Natural killer cell (primary cell): ENCODE results near the gene XCL2. TPM values are rescaled to one million over a fixed set of nuclear protein-coding genes. Genes with fewer than 3 reads are reported as not detected.
A peak's percentile ranks its signal among the peaks of the same experiment; 100 is the strongest.

ENCODE experiments used
- ATAC-seq, 3 donors: fragments of 150-1000 bp in 2 of 3; fragments of 200-7000 bp in 1 of 3; cut with Tn5 transposase; 1 replicate in 1 of 3; 2 replicates in 2 of 3; pipeline ENCODE4 v1.10.0; 2021; ENCODE audit warnings: mild to moderate bottlenecking in 2 of 3, moderate library complexity in 2 of 3
- DNase-seq, 2 donors: peaks; one replicate each; pipeline versions ENCODE4 v3.0.0 to v3.0.0-alpha.2; 2013 to 2021; ENCODE audit warnings: mixed read lengths in 1 of 2
- H3K27ac ChIP-seq: one replicate; pipeline ENCODE4 v1.5.1; 2013; ENCODE audit warnings: mild to moderate bottlenecking, low read length
- H3K27me3 ChIP-seq: one replicate; pipeline ENCODE4 v1.6.1; 2013; ENCODE audit warnings: low read length; ENCODE audit not compliant: control insufficient read depth, insufficient read depth
- H3K36me3 ChIP-seq: one replicate; pipeline ENCODE4 v1.6.1; 2013; ENCODE audit warnings: low read length; ENCODE audit not compliant: control insufficient read depth, insufficient read depth
- H3K4me1 ChIP-seq: one replicate; pipeline ENCODE4 v1.6.1; 2013; ENCODE audit warnings: low read length; ENCODE audit not compliant: control insufficient read depth, insufficient read depth
- H3K4me3 ChIP-seq: one replicate; pipeline ENCODE4 v1.5.1; 2013; ENCODE audit warnings: low read length
- H3K9me3 ChIP-seq: one replicate; pipeline ENCODE4 v1.6.1; 2013; ENCODE audit warnings: low read length; ENCODE audit not compliant: control insufficient read depth, insufficient read depth
- H3K27ac Mint-ChIP-seq, 2 donors: one replicate each; pipeline ENCODE4 v1.8.0; 2022; ENCODE audit warnings: mild to moderate bottlenecking in 2 of 2, mixed read lengths in 2 of 2, moderate library complexity in 1 of 2
- H3K27me3 Mint-ChIP-seq, 2 donors: one replicate each; pipeline ENCODE4 v1.8.0; 2022; ENCODE audit warnings: low read depth in 2 of 2, mixed read lengths in 2 of 2
- H3K36me3 Mint-ChIP-seq: one replicate; pipeline ENCODE4 v1.8.0; 2022; ENCODE audit warnings: mixed read lengths
- H3K4me1 Mint-ChIP-seq, 2 donors: one replicate each; pipeline ENCODE4 v1.8.0; 2022; ENCODE audit warnings: mixed read lengths in 2 of 2
- H3K4me3 Mint-ChIP-seq: one replicate; pipeline ENCODE4 v1.8.0; 2022; ENCODE audit warnings: mild to moderate bottlenecking, moderate library complexity, mixed read lengths
- H3K9me3 Mint-ChIP-seq, 2 donors: one replicate each; pipeline ENCODE4 v1.8.0; 2022; ENCODE audit warnings: mixed read lengths in 2 of 2
- WGBS: methylation state at CpG from one replicate; pipeline ENCODE4 v1.1.7; 2013; ENCODE audit warnings: missing lambda C conversion rate; ENCODE audit not compliant: insufficient coverage; 5-methylcytosine and 5-hydroxymethylcytosine counted together
- intact Hi-C: fragments of 100-400 bp; cut with micrococcal nuclease; formaldehyde crosslinking; loops from one replicate; pipeline ENCODE4 v1.14.2; 2022
- total RNA-seq, 4 donors: library from RNA; stranded (reverse); fragments of 120-200 nt in 1 of 4; gene quantifications; one replicate each; pipeline versions ENCODE4 v1.2.3 to v1.2.4, GENCODE V29; 2013 to 2022
- TF ChIP-seq, protein P1 (sequence below): fragments of 200-600 bp; IDR thresholded peaks from one replicate; pipeline ENCODE4 v1.8.0; 2022; ENCODE audit warnings: antibody characterized with exemption

XCL2 gene
- total RNA-seq, 3 donors from 2014 or later (not counting 1 experiment from before 2014, with no cell fraction given), result 32.6 to 110 (median 92.9) TPM

DNA sequence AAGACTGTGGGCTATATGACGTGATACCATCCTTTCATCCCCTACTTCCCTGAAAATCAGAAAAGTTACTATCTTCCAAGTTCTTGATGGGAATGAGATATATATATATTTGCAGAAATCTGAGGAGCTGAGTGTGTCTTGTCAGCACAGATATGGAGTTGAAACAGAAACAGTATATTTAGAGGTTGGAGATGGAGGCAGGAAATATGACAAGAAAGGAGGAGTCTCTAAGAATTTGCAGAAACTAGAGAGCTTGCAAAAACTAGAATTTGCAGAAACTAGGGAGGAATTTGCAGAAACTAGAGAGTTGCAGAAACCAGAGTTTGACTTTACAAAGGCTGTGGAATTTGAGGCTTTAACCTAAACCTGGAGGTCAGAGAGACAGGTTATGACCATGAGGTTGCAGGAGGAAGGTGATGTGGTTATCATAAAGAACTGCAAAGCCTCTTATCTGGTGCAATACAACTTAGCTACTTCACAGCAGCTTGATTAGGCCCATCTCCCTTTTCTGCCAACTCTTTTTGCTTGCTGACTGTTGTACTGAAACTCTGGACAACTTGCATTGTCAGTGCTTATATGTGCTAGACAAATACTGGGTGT lies 22.3 kb downstream of the XCL2 start:
- peak overlapping the region; percentile 86 for H3K4me3 Mint-ChIP-seq
- H3K27ac Mint-ChIP-seq, result peak overlapping the region; percentile 92 to 98
- Histone ChIP-seq H3K27ac (peak overlapping the region; percentile 89), H3K36me3 (no peaks in the 10 kb centered on the region), H3K4me3 (no peak overlapping the region), H3K27me3 (no peaks in the 10 kb centered on the region), H3K4me1 (peaks cover 34% of the 10 kb centered on the region), H3K9me3 (peaks cover 4% of the 10 kb centered on the region)
- H3K4me1 Mint-ChIP-seq, result peaks cover 60 to 61% of the 10 kb centered on the region in 2 donors
- peaks cover 5% of the 10 kb centered on the region in 2 donors for H3K9me3 Mint-ChIP-seq
- H3K27me3 Mint-ChIP-seq, result no peaks in the 10 kb centered on the region
- DNase-seq (peak in 1 of 2 donors; percentile 49), ATAC-seq (peak in 1 of 3 donors; percentile 24)
- TF ChIP-seq, protein P1, sequence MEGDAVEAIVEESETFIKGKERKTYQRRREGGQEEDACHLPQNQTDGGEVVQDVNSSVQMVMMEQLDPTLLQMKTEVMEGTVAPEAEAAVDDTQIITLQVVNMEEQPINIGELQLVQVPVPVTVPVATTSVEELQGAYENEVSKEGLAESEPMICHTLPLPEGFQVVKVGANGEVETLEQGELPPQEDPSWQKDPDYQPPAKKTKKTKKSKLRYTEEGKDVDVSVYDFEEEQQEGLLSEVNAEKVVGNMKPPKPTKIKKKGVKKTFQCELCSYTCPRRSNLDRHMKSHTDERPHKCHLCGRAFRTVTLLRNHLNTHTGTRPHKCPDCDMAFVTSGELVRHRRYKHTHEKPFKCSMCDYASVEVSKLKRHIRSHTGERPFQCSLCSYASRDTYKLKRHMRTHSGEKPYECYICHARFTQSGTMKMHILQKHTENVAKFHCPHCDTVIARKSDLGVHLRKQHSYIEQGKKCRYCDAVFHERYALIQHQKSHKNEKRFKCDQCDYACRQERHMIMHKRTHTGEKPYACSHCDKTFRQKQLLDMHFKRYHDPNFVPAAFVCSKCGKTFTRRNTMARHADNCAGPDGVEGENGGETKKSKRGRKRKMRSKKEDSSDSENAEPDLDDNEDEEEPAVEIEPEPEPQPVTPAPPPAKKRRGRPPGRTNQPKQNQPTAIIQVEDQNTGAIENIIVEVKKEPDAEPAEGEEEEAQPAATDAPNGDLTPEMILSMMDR, result no peak
- intact Hi-C loops, result loop anchor here (2.0 to 10.0 kb wide), 4 partner anchors 21 to 1173 kb away; partner anchors contain the start of gene XCL2
- peaks cover 16% of the 10 kb centered on the region for H3K36me3 Mint-ChIP-seq
- WGBS, result no CpG with 5 or more reads among the region's 1 CpG

DNA sequence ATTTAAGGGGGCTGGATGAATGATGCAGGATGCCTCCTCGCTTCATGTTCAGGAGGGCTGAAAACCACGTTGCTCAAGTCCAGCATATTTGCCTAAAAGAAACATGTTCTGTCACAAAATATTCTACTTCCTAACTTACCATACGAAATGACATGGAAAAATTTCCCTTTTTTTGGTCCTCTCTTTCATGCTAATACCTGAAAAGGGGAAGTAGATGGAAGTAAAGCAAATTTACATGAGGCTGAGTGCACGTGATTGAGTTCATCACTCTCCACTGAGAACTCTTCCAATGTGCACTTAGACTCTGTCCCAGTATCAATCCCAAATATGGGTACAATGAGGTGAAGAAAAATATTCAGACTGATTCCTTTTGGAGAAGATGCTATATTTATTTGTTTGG lies 23.0 kb downstream of the XCL2 start:
- intact Hi-C loops, result loop anchor here (1.0 to 10.0 kb wide), 6 partner anchors 11 to 1174 kb away; partner anchors contain the start of gene XCL2

DNA sequence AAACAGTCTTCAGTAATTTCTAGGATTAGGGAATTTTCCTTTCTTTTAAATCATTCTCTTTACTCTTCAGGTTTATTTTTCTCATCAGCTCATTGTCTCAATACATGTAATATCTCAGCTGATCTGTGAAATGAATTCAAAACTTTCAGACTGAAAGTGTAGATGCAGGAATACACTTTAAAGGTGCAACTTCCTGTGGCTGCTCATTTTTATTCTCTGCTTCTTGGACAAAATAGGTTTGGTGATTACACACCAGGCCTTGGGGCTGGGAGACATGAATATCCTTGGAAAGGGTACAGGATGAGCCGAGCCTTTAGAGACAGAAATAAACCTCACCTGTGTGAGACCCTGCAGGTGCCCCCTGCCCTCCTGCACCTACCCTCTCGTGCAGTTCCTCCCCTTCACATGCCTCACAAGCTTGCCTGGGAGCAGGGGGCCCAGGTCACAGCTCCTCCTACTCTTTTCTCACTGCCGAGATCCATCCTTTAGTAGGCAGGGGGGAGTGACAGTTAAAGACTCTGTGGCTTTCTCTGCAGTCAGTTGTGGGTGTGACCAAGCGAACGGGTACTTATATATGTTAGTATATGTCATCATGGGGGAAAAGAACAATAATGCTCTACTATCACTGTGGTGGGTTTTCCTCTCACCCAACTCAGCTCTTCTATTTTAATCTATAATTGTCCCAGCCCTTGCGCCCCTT lies 23.6 kb downstream of the XCL2 start:
- intact Hi-C loops, result loop anchor here (1.0 to 10.0 kb wide), 6 partner anchors 10 to 1175 kb away; partner anchors contain the start of gene XCL2
- DNase-seq, result peak; percentile 58 to 77
- 19% methylated on average over 2 of the region's 6 CpGs for WGBS

More for the DNA sequence above, 23.0 kb downstream of the XCL2 start:
- peak overlapping the region; percentile 89 for H3K27ac ChIP-seq
- ATAC-seq, result no peak
- Mint-ChIP-seq H3K27me3 (no peaks in the 10 kb centered on the region), H3K4me1 (peaks cover 60 to 61% of the 10 kb centered on the region in 2 donors), H3K36me3 (peaks cover 16% of the 10 kb centered on the region), H3K27ac (peak overlapping the region; percentile 92 to 98), H3K9me3 (peaks cover 5% of the 10 kb centered on the region in 2 donors), H3K4me3 (peak overlapping the region; percentile 86)
- H3K4me3 ChIP-seq, result no peak overlapping the region
- TF ChIP-seq, protein P1, result no peak
- no peaks in the 10 kb centered on the region for H3K27me3 ChIP-seq
- H3K4me1 ChIP-seq, result peaks cover 34% of the 10 kb centered on the region
- H3K9me3 ChIP-seq, result peaks cover 4% of the 10 kb centered on the region
- H3K36me3 ChIP-seq, result no peaks in the 10 kb centered on the region
- DNase-seq, result no peak
- 15% methylated on average over 2 of the region's 4 CpGs for WGBS

More for the DNA sequence above, 23.6 kb downstream of the XCL2 start:
- H3K4me1 ChIP-seq, result peaks cover 34% of the 10 kb centered on the region
- H3K27me3 ChIP-seq, result no peaks in the 10 kb centered on the region
- Mint-ChIP-seq H3K4me1 (peaks cover 64 to 66% of the 10 kb centered on the region in 2 donors), H3K36me3 (peaks cover 16% of the 10 kb centered on the region), H3K27ac (peak overlapping the region; percentile 92 to 98), H3K9me3 (peaks cover 5% of the 10 kb centered on the region in 2 donors), H3K4me3 (peak overlapping the region; percentile 86), H3K27me3 (no peaks in the 10 kb centered on the region)
- peak overlapping the region; percentile 18 for H3K4me3 ChIP-seq
- no peaks in the 10 kb centered on the region for H3K36me3 ChIP-seq
- ATAC-seq, result peak; percentile 90 to 96 (median 95)
- TF ChIP-seq, protein P1, result no peak
- peaks cover 4% of the 10 kb centered on the region for H3K9me3 ChIP-seq
- peak overlapping the region; percentile 89 for H3K27ac ChIP-seq
